Measurements from ENCODE around the gene RBBP5.

DNA sequence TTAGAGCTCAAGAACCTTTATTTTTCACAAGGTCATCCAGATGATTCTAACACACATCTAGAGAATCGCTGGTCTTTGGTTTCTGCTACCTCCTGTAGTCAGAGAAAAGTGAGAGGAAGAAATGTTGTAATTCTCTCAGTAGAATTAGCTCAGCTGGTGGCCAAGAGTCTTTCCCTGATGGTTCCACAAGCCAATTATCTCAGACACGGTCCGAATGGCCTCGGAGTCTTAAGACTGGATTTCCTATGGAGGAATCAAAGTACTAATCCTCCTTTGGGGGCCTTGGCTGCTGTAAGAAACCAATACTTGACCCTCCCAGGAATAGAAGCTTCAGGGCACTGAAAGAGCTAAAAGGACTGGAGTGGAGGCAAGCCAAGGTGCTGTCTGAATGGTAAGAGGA, 39.3 kb downstream of the RBBP5 start:
- TF ChIP-seq, protein P1, sequence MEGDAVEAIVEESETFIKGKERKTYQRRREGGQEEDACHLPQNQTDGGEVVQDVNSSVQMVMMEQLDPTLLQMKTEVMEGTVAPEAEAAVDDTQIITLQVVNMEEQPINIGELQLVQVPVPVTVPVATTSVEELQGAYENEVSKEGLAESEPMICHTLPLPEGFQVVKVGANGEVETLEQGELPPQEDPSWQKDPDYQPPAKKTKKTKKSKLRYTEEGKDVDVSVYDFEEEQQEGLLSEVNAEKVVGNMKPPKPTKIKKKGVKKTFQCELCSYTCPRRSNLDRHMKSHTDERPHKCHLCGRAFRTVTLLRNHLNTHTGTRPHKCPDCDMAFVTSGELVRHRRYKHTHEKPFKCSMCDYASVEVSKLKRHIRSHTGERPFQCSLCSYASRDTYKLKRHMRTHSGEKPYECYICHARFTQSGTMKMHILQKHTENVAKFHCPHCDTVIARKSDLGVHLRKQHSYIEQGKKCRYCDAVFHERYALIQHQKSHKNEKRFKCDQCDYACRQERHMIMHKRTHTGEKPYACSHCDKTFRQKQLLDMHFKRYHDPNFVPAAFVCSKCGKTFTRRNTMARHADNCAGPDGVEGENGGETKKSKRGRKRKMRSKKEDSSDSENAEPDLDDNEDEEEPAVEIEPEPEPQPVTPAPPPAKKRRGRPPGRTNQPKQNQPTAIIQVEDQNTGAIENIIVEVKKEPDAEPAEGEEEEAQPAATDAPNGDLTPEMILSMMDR (IDR thresholded peaks at IDR 0.05): no peak
- no peak for TF ChIP-seq EZH2 (IDR thresholded peaks at IDR 0.05; ENCODE audit: borderline replicate concordance, insufficient read depth, low read depth, low read length, poor library complexity, severe bottlenecking)

Data from B cell (primary cell).